Prostate gland (tissue), 2 donors: Measurements from ENCODE around the gene ITPKA.

Experiments
- POLR2A ChIP-seq: fragments of 450-650 bp; IDR thresholded peaks from one replicate; pipeline ENCODE4 v1.6.1; 2016; ENCODE audit warnings: antibody characterized with exemption, mild to moderate bottlenecking
- POLR2AphosphoS5 ChIP-seq: sonication (generic); formaldehyde crosslinking; IDR thresholded peaks from one replicate; pipeline ENCODE4 v1.6.1; 2017; ENCODE audit warnings: antibody characterized with exemption
- TF ChIP-seq, protein P1 (sequence below), 4 experiments: fragments of 200-600 bp in 2 of 4; fragments of 450-650 bp in 2 of 4; sonication (generic) in 2 of 4; IDR thresholded peaks; 1 replicate in 3 of 4; 2 replicates in 1 of 4; pipeline ENCODE4 v1.5.1; 2016 to 2019; ENCODE audit warnings: antibody characterized with exemption in 4 of 4, mild to moderate bottlenecking in 2 of 4, moderate library complexity in 2 of 4

DNA sequence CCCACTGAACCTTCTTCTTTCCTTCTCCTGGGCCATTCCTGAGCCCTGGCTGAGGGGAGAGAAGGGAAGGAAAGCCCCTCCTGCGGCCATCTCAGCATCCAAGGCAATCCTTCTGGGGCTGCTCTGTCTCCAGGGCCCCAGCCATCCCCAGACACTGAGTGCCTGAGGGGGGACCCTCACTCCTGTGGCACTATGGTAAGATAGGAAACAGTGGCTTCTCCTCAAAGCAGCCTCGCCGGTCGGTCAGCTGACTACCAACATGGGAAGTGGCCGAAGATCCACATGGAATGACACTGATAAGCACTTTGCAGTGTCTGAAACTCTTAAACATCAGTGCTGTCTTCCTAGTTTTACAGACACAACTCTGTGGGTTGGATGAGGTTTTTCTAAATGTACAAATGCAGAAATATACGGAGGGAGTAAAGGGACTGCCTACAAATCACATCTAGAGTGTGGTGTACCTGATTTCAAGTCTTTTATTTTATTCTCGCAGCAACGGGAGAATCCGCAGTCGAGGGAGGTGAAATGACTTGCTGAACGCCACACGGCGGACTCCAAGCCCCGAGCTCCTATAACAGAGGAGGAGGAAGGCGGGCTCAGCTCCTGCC is 973 bp upstream of the ITPKA start:
- no peak for TF ChIP-seq POLR2A
- TF ChIP-seq, protein P1, sequence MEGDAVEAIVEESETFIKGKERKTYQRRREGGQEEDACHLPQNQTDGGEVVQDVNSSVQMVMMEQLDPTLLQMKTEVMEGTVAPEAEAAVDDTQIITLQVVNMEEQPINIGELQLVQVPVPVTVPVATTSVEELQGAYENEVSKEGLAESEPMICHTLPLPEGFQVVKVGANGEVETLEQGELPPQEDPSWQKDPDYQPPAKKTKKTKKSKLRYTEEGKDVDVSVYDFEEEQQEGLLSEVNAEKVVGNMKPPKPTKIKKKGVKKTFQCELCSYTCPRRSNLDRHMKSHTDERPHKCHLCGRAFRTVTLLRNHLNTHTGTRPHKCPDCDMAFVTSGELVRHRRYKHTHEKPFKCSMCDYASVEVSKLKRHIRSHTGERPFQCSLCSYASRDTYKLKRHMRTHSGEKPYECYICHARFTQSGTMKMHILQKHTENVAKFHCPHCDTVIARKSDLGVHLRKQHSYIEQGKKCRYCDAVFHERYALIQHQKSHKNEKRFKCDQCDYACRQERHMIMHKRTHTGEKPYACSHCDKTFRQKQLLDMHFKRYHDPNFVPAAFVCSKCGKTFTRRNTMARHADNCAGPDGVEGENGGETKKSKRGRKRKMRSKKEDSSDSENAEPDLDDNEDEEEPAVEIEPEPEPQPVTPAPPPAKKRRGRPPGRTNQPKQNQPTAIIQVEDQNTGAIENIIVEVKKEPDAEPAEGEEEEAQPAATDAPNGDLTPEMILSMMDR (IDR thresholded peaks at IDR 0.05) = no peak
- no peak for TF ChIP-seq POLR2AphosphoS5
